Vagina (tissue), 2 donors: Measurements from ENCODE around the gene CCDC186.

Experiments
- POLR2A ChIP-seq, 2 donors: fragments of 450-650 bp; IDR thresholded peaks; one replicate each; pipeline ENCODE4 v1.6.1; 2017; ENCODE audit warnings: antibody characterized with exemption in 2 of 2, mild to moderate bottlenecking in 2 of 2, moderate library complexity in 2 of 2
- POLR2AphosphoS5 ChIP-seq, 2 donors: sonication (generic); formaldehyde crosslinking; IDR thresholded peaks; one replicate each; pipeline ENCODE4 v1.9.0; 2017; ENCODE audit warnings: antibody characterized with exemption in 2 of 2, mild to moderate bottlenecking in 2 of 2, low read depth in 1 of 2; ENCODE audit not compliant: insufficient read depth in 1 of 2
- TF ChIP-seq, protein P1 (sequence below), 3 experiments: fragments of 450-650 bp in 2 of 3; fragments of 200-600 bp in 1 of 3; sonication (generic) in 1 of 3; IDR thresholded peaks; one replicate each; pipeline ENCODE4 v1.5.1; 2017 to 2019; ENCODE audit warnings: antibody characterized with exemption in 3 of 3, mild to moderate bottlenecking in 2 of 3, moderate library complexity in 2 of 3

DNA sequence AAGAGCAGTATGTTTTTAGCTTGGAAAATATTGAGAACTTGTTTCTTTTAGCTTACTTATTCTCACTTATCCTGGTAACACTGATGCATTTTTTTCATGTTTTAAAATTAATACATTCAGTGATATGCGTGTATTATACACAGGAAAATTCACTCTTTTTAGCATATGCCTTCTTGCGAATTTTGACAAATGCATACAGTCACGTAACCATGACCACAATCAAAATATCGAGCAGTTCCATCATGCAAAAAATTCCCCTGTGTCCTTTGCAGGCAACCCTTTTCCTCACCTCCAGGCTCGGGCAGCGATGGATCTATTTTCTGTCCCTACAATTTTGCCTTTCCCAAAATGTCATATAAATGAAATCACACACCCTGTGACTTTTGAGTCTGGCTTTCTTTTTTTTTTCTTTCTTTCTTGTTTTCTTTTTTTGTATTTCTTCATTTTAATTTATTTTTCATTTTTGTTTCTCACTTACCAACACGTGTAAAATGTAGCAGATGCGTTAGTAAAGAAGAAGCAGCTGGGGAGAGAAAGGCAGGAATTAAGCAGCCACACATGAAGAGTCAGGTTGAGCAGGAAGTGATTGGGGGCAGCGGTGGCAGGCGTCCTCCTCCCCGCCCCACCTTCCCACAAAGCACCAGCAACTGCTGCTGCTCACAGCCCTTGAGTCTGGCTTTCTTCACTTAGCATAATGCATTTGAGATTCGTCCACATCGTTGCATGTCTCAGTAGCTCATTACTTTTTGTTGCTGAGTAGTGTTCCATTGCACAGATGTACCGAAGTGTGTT, 100.4 kb downstream of the CCDC186 start:
- TF ChIP-seq POLR2A (IDR thresholded peaks at IDR 0.05) (no peak), POLR2AphosphoS5 (IDR thresholded peaks at IDR 0.05; ENCODE audit: insufficient read depth in 1 of 2, low read depth in 1 of 2) (no peak)
- TF ChIP-seq, protein P1, sequence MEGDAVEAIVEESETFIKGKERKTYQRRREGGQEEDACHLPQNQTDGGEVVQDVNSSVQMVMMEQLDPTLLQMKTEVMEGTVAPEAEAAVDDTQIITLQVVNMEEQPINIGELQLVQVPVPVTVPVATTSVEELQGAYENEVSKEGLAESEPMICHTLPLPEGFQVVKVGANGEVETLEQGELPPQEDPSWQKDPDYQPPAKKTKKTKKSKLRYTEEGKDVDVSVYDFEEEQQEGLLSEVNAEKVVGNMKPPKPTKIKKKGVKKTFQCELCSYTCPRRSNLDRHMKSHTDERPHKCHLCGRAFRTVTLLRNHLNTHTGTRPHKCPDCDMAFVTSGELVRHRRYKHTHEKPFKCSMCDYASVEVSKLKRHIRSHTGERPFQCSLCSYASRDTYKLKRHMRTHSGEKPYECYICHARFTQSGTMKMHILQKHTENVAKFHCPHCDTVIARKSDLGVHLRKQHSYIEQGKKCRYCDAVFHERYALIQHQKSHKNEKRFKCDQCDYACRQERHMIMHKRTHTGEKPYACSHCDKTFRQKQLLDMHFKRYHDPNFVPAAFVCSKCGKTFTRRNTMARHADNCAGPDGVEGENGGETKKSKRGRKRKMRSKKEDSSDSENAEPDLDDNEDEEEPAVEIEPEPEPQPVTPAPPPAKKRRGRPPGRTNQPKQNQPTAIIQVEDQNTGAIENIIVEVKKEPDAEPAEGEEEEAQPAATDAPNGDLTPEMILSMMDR (IDR thresholded peaks at IDR 0.05) = no peak
